Prostate gland (tissue), 2 donors: ENCODE measurements around the gene BCAS3. TPM values are rescaled to one million over a fixed set of nuclear protein-coding genes. Genes with fewer than 3 reads are reported as not detected.

Experiments
- DNase-seq: peaks from one replicate; pipeline ENCODE4 v3.0.0-alpha.2; 2019; ENCODE audit warnings: low spot score
- H3K27ac ChIP-seq, 2 donors: fragments of 200-600 bp; sonication (generic); 2 replicates each; pipeline ENCODE4 v1.5.1; 2017 to 2019
- H3K27me3 ChIP-seq: fragments of 200-600 bp; sonication (generic); replicated peaks from 2 replicates; pipeline ENCODE4 v1.5.1; 2019; ENCODE audit not compliant: insufficient read depth
- H3K36me3 ChIP-seq, 2 donors: fragments of 200-600 bp; sonication (generic); 1 replicate in 1 of 2; 2 replicates in 1 of 2; pipeline versions ENCODE4 v1.5.1 to v1.8.1; 2017 to 2019
- H3K4me1 ChIP-seq: fragments of 200-600 bp; sonication (generic); replicated peaks from 2 replicates; pipeline ENCODE4 v1.5.1; 2019
- H3K4me3 ChIP-seq, 2 donors: fragments of 200-600 bp; sonication (generic); 2 replicates each; pipeline ENCODE4 v1.5.1; 2017 to 2019
- H3K9me3 ChIP-seq: fragments of 200-600 bp; sonication (generic); 2 replicates; pipeline ENCODE4 v1.5.1; 2017
- CTCF ChIP-seq, 4 experiments: fragments of 200-600 bp in 2 of 4; fragments of 450-650 bp in 2 of 4; sonication (generic) in 2 of 4; IDR thresholded peaks; 1 replicate in 3 of 4; 2 replicates in 1 of 4; pipeline ENCODE4 v1.5.1; 2016 to 2019; ENCODE audit warnings: antibody characterized with exemption in 4 of 4, mild to moderate bottlenecking in 2 of 4, moderate library complexity in 2 of 4
- POLR2A ChIP-seq: fragments of 450-650 bp; IDR thresholded peaks from one replicate; pipeline ENCODE4 v1.6.1; 2016; ENCODE audit warnings: antibody characterized with exemption, mild to moderate bottlenecking
- POLR2AphosphoS5 ChIP-seq: sonication (generic); formaldehyde crosslinking; IDR thresholded peaks from one replicate; pipeline ENCODE4 v1.6.1; 2017; ENCODE audit warnings: antibody characterized with exemption
- WGBS: methylation state at CpG from one replicate; pipeline ENCODE4 v1.1.5; 2018; 5-methylcytosine and 5-hydroxymethylcytosine counted together
- intact Hi-C: fragments of 100-400 bp; cut with DNase I; formaldehyde crosslinking; loops from one replicate; pipeline ENCODE4 v1.14.2; 2022
- total RNA-seq, 2 donors: library from RNA; depleted of rRNA; stranded (reverse); fragments of >200 nt; gene quantifications; one replicate each; pipeline ENCODE4 v1.1.0, GENCODE V29; 2016

The BCAS3 gene
- total RNA-seq, 2 donors from 2014 or later, result 57.8 to 93.9 TPM

- WGBS, result 45% methylated on average over 17 of the region's 17 CpGs
- intact Hi-C loops, result no loop called here
Observed at GRCh38 chr17:60851181-60851580, 173.5 kb downstream of the BCAS3 start.

GRCh38 chr17:60857556-60858080 lies 180.0 kb downstream of the BCAS3 start:
- no peak for DNase-seq
- Histone ChIP-seq H3K4me3 (no peak overlapping the region), H3K4me1 (no peaks in the 10 kb centered on the region), H3K36me3 (no peaks in the 10 kb centered on the region), H3K9me3 (no peaks in the 10 kb centered on the region), H3K27ac (no peak overlapping the region), H3K27me3 (no peaks in the 10 kb centered on the region)
- no peak for TF ChIP-seq POLR2A
- intact Hi-C loops, result no loop called here
- WGBS, result 65% methylated on average over 6 of the region's 6 CpGs

More at GRCh38 chr17:60851181-60851580, 173.5 kb downstream of the BCAS3 start:
- H3K9me3 ChIP-seq, result no peaks in the 10 kb centered on the region
- no peaks in the 10 kb centered on the region for H3K27me3 ChIP-seq
- no peaks in the 10 kb centered on the region for H3K36me3 ChIP-seq
- no peaks in the 10 kb centered on the region for H3K4me1 ChIP-seq
- DNase-seq, result no peak
- TF ChIP-seq CTCF (IDR thresholded peaks at IDR 0.05), result no peak
- TF ChIP-seq POLR2A, result no peak
- no peak for TF ChIP-seq POLR2AphosphoS5
- H3K4me3 ChIP-seq, result no peak overlapping the region
- no peak overlapping the region for H3K27ac ChIP-seq

GRCh38 chr17:60862482-60862881 lies 184.8 kb downstream of the BCAS3 start:
- DNase-seq, result no peak
- H3K4me3 ChIP-seq, result no peak overlapping the region
- no peaks in the 10 kb centered on the region for H3K27me3 ChIP-seq
- no peaks in the 10 kb centered on the region for H3K4me1 ChIP-seq
- H3K9me3 ChIP-seq, result no peaks in the 10 kb centered on the region
- H3K36me3 ChIP-seq, result no peaks in the 10 kb centered on the region
- TF ChIP-seq CTCF (IDR thresholded peaks at IDR 0.05), result no peak
- no peak for TF ChIP-seq POLR2AphosphoS5
- TF ChIP-seq POLR2A, result no peak
- no peak overlapping the region for H3K27ac ChIP-seq
- intact Hi-C loops, result no loop called here

- TF ChIP-seq CTCF (IDR thresholded peaks at IDR 0.05), result no peak
- no peak for TF ChIP-seq POLR2A
- TF ChIP-seq POLR2AphosphoS5, result no peak
- H3K27ac ChIP-seq, result no peak overlapping the region
- DNase-seq, result no peak
- no peaks in the 10 kb centered on the region for H3K36me3 ChIP-seq
- H3K27me3 ChIP-seq, result no peaks in the 10 kb centered on the region
- H3K4me1 ChIP-seq, result no peaks in the 10 kb centered on the region
- WGBS, result 83% methylated on average over 4 of the region's 4 CpGs
- intact Hi-C loops, result no loop called here
- no peak overlapping the region for H3K4me3 ChIP-seq
- H3K9me3 ChIP-seq, result no peaks in the 10 kb centered on the region
Observed at GRCh38 chr17:60863892-60864707, 186.4 kb downstream of the BCAS3 start.

GRCh38 chr17:60864708-60865005 lies 187.0 kb downstream of the BCAS3 start:
- intact Hi-C loops, result no loop called here
- Histone ChIP-seq H3K27me3 (no peaks in the 10 kb centered on the region), H3K9me3 (no peaks in the 10 kb centered on the region), H3K4me1 (no peaks in the 10 kb centered on the region), H3K36me3 (no peaks in the 10 kb centered on the region), H3K4me3 (no peak overlapping the region), H3K27ac (no peak overlapping the region)
- no peak for TF ChIP-seq POLR2AphosphoS5
- TF ChIP-seq CTCF (IDR thresholded peaks at IDR 0.05), result no peak
- TF ChIP-seq POLR2A, result no peak
- no peak for DNase-seq
- 88% methylated on average over 2 of the region's 2 CpGs for WGBS
